ENCODE measurements around the gene CD248.
"Not testable (repeated sequence)": the region's sequence is repeated elsewhere in the genome, so short reads cannot be mapped to it uniquely, and the experiment has no call there.

CD248 gene

GRCh38 chr11:66313321-66314185, 3.3 kb downstream of the CD248 start:
- DNase-seq (ENCODE audit: low spot score) = peak; percentile 56

GRCh38 chr11:66312549-66313320, 4.1 kb downstream of the CD248 start:
- DNase-seq (ENCODE audit: low spot score) = peak; percentile 93

- DNase-seq (ENCODE audit: low spot score) = peak; percentile 82
Measured at GRCh38 chr11:66311965-66312548, 4.8 kb downstream of the CD248 start.

- no peak for DNase-seq (ENCODE audit: low spot score)
Measured at GRCh38 chr11:66311470-66311964, 5.3 kb downstream of the CD248 start.

GRCh38 chr11:66310803-66311440, 5.9 kb downstream of the CD248 start:
- not testable (repeated sequence) for DNase-seq (ENCODE audit: low spot score)

GRCh38 chr11:66310324-66310723, 6.5 kb downstream of the CD248 start:
- no peak for DNase-seq (ENCODE audit: low spot score)

- no peak for DNase-seq (ENCODE audit: low spot score)
Measured at GRCh38 chr11:66309475-66309874, 7.4 kb downstream of the CD248 start.

GRCh38 chr11:66302656-66303055, 14.2 kb downstream of the CD248 start:
- DNase-seq (ENCODE audit: low spot score) = no peak

GRCh38 chr11:66299186-66299585, 17.7 kb downstream of the CD248 start:
- no peak for DNase-seq (ENCODE audit: low spot score)

GRCh38 chr11:66297610-66298009, 19.2 kb downstream of the CD248 start:
- no peak for DNase-seq (ENCODE audit: low spot score)

- DNase-seq (ENCODE audit: low spot score) = no peak
Measured at GRCh38 chr11:66294626-66295620, 21.9 kb downstream of the CD248 start.

GRCh38 chr11:66293777-66294625, 22.8 kb downstream of the CD248 start:
- no peak for DNase-seq (ENCODE audit: low spot score)

GRCh38 chr11:66293352-66293751, 23.5 kb downstream of the CD248 start:
- DNase-seq (ENCODE audit: low spot score) = no peak

- no peak for DNase-seq (ENCODE audit: low spot score)
Measured at GRCh38 chr11:66292543-66293332, 24.1 kb downstream of the CD248 start.

- DNase-seq (ENCODE audit: low spot score) = peak; percentile 74
Measured at GRCh38 chr11:66291706-66292542, 24.9 kb downstream of the CD248 start, which contains the start of gene TMEM151A. TSS of gene TMEM151A (plus strand) at chr11:66291894. CDS start at chr11:66292014, 120 bp downstream.

GRCh38 chr11:66291303-66291705, 25.5 kb downstream of the CD248 start:
- no peak for DNase-seq (ENCODE audit: low spot score)

GRCh38 chr11:66290330-66290621, 26.6 kb downstream of the CD248 start:
- DNase-seq (ENCODE audit: low spot score) = no peak
